Measurements from ENCODE around the gene FHIT. TPM values are rescaled to one million over a fixed set of nuclear protein-coding genes. Genes with fewer than 3 reads are reported as not detected.

Gene FHIT
- total and polyA plus RNA-seq, 4 donors: 2.6 to 21.3 (median 8.7) TPM

GRCh38 chr3:60935709-60936108, 315.5 kb downstream of the FHIT start:
- no peak for ATAC-seq (ENCODE audit: insufficient read depth, low FRiP score)
- DNase-seq: no peak
- no peaks in the 10 kb centered on the region for H3K36me3 ChIP-seq (ENCODE audit: control insufficient read depth in 4 of 4, insufficient read depth in 4 of 4, low read length in 4 of 4)
- no peaks in the 10 kb centered on the region for H3K4me1 ChIP-seq (ENCODE audit: control insufficient read depth in 5 of 5, insufficient read depth in 5 of 5, low read length in 5 of 5)
- TF ChIP-seq CTCF (IDR thresholded peaks at IDR 0.05; ENCODE audit: control extremely low read depth, extremely low read depth): no peak
- H3K9me3 ChIP-seq (ENCODE audit: control insufficient read depth in 4 of 4, insufficient read depth in 3 of 4, low read length in 3 of 4): no peaks in the 10 kb centered on the region
- WGBS, 2 donors: 43 to 72% methylated on average over 3 of the region's 3 CpGs
- no peak overlapping the region for H3K27ac ChIP-seq (ENCODE audit: low read depth in 1 of 2, low read length in 1 of 2)
- H3K27me3 ChIP-seq (ENCODE audit: control insufficient read depth in 3 of 3, insufficient read depth in 3 of 3, low read length in 2 of 3): no peaks in the 10 kb centered on the region
- H3K4me3 ChIP-seq: no peak overlapping the region
- no peak overlapping the region for H3K9ac ChIP-seq (ENCODE audit: insufficient read depth in 1 of 2, low read length in 2 of 2)

GRCh38 chr3:60933824-60934223, 317.4 kb downstream of the FHIT start:
- no peak overlapping the region for H3K9ac ChIP-seq (ENCODE audit: insufficient read depth in 1 of 2, low read length in 2 of 2)
- WGBS, 2 donors: 71 to 84% methylated on average over 2 of the region's 2 CpGs
- no peaks in the 10 kb centered on the region for H3K27me3 ChIP-seq (ENCODE audit: control insufficient read depth in 3 of 3, insufficient read depth in 3 of 3, low read length in 2 of 3)
- no peaks in the 10 kb centered on the region for H3K9me3 ChIP-seq (ENCODE audit: control insufficient read depth in 4 of 4, insufficient read depth in 3 of 4, low read length in 3 of 4)
- no peak overlapping the region for H3K4me3 ChIP-seq
- H3K27ac ChIP-seq (ENCODE audit: low read depth in 1 of 2, low read length in 1 of 2): no peak overlapping the region
- no peaks in the 10 kb centered on the region for H3K4me1 ChIP-seq (ENCODE audit: control insufficient read depth in 5 of 5, insufficient read depth in 5 of 5, low read length in 5 of 5)
- H3K36me3 ChIP-seq (ENCODE audit: control insufficient read depth in 4 of 4, insufficient read depth in 4 of 4, low read length in 4 of 4): no peaks in the 10 kb centered on the region
- DNase-seq (no peak), ATAC-seq (ENCODE audit: insufficient read depth, low FRiP score) (no peak)
- no peak for TF ChIP-seq CTCF (IDR thresholded peaks at IDR 0.05; ENCODE audit: control extremely low read depth, extremely low read depth)

- no peak for DNase-seq
- ATAC-seq (ENCODE audit: insufficient read depth, low FRiP score): no peak
- WGBS, 2 donors: 46 to 69% methylated on average over 1 of the region's 1 CpG
Observed at GRCh38 chr3:60932643-60933042, 318.6 kb downstream of the FHIT start.

More at GRCh38 chr3:60932643-60933042, 318.6 kb downstream of the FHIT start:
- H3K4me3 ChIP-seq: no peak overlapping the region
- no peak overlapping the region for H3K9ac ChIP-seq (ENCODE audit: insufficient read depth in 1 of 2, low read length in 2 of 2)
- no peaks in the 10 kb centered on the region for H3K27me3 ChIP-seq (ENCODE audit: control insufficient read depth in 3 of 3, insufficient read depth in 3 of 3, low read length in 2 of 3)
- H3K4me1 ChIP-seq (ENCODE audit: control insufficient read depth in 5 of 5, insufficient read depth in 5 of 5, low read length in 5 of 5): no peaks in the 10 kb centered on the region
- H3K27ac ChIP-seq (ENCODE audit: low read depth in 1 of 2, low read length in 1 of 2): no peak overlapping the region
- no peaks in the 10 kb centered on the region for H3K9me3 ChIP-seq (ENCODE audit: control insufficient read depth in 4 of 4, insufficient read depth in 3 of 4, low read length in 3 of 4)
- no peaks in the 10 kb centered on the region for H3K36me3 ChIP-seq (ENCODE audit: control insufficient read depth in 4 of 4, insufficient read depth in 4 of 4, low read length in 4 of 4)
- no peak for TF ChIP-seq CTCF (IDR thresholded peaks at IDR 0.05; ENCODE audit: control extremely low read depth, extremely low read depth)

All from lung (tissue), 12 donors.